Osteocyte (in vitro differentiated cells): Measurements from ENCODE around the gene BDKRB1. TPM values are rescaled to one million over a fixed set of nuclear protein-coding genes. Genes with fewer than 3 reads are reported as not detected.

Source experiments
- DNase-seq: peaks from one replicate; pipeline ENCODE4 v3.0.0; 2021; ENCODE audit warnings: mixed read lengths; ENCODE audit not compliant: unreplicated experiment; ENCODE audit errors: extremely low spot score
- H3K27ac Mint-ChIP-seq: one replicate; pipeline ENCODE4 v1.8.0; 2021; ENCODE audit warnings: mild to moderate bottlenecking, mixed read lengths; ENCODE audit not compliant: unreplicated experiment
- H3K27me3 Mint-ChIP-seq: one replicate; pipeline ENCODE4 v1.8.0; 2021; ENCODE audit warnings: mixed read lengths; ENCODE audit not compliant: unreplicated experiment
- H3K36me3 Mint-ChIP-seq: one replicate; pipeline ENCODE4 v1.8.0; 2021; ENCODE audit warnings: mixed read lengths; ENCODE audit not compliant: unreplicated experiment
- H3K4me1 Mint-ChIP-seq: one replicate; pipeline ENCODE4 v1.8.0; 2021; ENCODE audit warnings: mixed read lengths; ENCODE audit not compliant: unreplicated experiment
- H3K4me3 Mint-ChIP-seq: one replicate; pipeline ENCODE4 v1.8.0; 2021; ENCODE audit warnings: mild to moderate bottlenecking, moderate library complexity, mixed read lengths; ENCODE audit not compliant: unreplicated experiment
- H3K9me3 Mint-ChIP-seq: one replicate; pipeline ENCODE4 v1.8.0; 2021; ENCODE audit warnings: mixed read lengths; ENCODE audit not compliant: unreplicated experiment
- total RNA-seq: library from RNA; stranded (reverse); gene quantifications from 2 replicates; pipeline ENCODE4 v1.2.1, GENCODE V29; 2021
- TF ChIP-seq, protein P1 (sequence below): fragments of 200-600 bp; sonication (generic); IDR thresholded peaks from 2 replicates; pipeline ENCODE4 v1.5.0; 2021; ENCODE audit warnings: antibody characterized with exemption, mild to moderate bottlenecking, moderate library complexity

Gene BDKRB1
- total RNA-seq, 1 donor from 2014 or later = not detected

DNA sequence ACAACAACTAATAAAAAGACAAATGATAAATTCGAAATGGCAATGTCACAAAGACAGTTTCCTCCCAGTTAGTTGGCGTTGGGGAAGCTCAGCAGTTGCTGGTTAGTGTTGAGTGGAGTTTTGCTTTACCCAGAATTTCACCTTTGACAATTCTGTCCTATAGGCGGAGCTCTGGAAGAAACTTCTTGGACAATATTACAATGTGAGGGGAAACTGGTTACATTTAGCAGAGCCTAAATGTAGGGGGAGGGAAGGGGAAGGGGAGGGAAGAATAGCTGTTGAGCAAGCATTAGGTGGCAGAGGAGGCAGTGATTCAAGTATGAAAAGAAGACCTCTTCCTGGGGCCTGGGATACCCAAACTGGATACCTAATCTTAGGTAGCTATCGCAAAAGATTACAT, 51.4 kb downstream of the BDKRB1 start:
- Mint-ChIP-seq H3K27ac (no peak overlapping the region), H3K4me1 (peaks cover 1% of the 10 kb centered on the region)

DNA sequence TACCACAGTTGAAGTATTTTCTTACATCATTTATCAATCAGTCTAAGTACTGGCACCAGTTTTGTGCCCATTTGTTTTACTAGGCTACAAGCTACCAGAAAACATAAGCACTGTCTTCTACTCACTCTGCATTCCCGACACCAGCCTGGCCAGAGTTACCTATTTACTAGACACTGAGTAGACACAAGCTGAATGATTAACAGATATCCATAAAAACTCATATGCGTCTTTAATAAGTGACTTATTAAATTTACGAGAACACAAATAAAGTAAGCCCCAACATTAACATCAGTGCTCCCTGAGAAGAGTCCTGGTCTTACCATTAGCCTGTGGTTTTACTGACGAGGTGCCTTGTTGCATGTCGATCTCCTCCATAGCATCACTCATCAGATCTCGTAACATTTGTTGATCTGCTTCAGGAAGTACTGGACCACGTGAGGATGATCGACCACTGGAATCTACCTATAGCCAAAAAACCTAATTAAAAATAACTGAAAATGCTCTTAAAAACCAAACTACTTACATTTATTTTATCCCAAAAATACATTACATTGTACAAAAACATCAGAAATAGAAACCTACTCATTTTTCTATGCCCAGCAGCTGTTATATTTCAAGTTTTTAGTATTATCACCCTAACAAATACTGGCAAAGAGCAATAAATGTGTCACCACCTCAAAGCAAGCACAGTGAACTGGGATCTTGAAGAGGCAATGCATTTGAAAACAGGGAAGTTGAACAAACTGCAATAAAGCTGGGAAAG, 53.3 kb downstream of the BDKRB1 start:
- Mint-ChIP-seq H3K4me3 (no peak overlapping the region), H3K27ac (no peak overlapping the region)
- TF ChIP-seq, protein P1, sequence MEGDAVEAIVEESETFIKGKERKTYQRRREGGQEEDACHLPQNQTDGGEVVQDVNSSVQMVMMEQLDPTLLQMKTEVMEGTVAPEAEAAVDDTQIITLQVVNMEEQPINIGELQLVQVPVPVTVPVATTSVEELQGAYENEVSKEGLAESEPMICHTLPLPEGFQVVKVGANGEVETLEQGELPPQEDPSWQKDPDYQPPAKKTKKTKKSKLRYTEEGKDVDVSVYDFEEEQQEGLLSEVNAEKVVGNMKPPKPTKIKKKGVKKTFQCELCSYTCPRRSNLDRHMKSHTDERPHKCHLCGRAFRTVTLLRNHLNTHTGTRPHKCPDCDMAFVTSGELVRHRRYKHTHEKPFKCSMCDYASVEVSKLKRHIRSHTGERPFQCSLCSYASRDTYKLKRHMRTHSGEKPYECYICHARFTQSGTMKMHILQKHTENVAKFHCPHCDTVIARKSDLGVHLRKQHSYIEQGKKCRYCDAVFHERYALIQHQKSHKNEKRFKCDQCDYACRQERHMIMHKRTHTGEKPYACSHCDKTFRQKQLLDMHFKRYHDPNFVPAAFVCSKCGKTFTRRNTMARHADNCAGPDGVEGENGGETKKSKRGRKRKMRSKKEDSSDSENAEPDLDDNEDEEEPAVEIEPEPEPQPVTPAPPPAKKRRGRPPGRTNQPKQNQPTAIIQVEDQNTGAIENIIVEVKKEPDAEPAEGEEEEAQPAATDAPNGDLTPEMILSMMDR = no peak

More for the DNA sequence above, 51.4 kb downstream of the BDKRB1 start:
- H3K9me3 Mint-ChIP-seq = no peaks in the 10 kb centered on the region
- no peaks in the 10 kb centered on the region for H3K27me3 Mint-ChIP-seq
- H3K4me3 Mint-ChIP-seq = no peak overlapping the region
- TF ChIP-seq, protein P1 = no peak
- no peak for DNase-seq
- H3K36me3 Mint-ChIP-seq = peaks cover 50% of the 10 kb centered on the region

DNA sequence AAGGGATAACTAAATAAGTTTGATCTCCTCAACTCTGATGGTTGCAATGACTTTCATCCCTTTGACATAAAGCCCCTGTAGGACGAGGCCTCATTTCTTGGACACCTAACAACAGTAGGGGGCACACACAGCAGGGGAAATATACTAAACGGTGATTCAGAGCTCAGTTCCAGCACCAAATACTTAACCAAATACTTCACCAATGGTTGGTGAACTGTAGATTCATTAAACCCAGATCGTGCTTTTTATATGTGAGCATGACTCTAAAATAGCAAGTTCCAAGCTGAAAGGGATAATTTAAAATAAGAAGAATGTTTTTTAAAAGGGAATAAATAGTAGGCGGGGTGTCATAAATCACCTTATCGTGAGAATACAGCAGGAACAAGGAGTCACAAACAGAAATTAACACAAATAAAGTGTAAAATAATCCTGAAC, 53.9 kb downstream of the BDKRB1 start:
- H3K4me3 Mint-ChIP-seq = no peak overlapping the region
- no peak overlapping the region for H3K27ac Mint-ChIP-seq
- no peak for DNase-seq
- no peaks in the 10 kb centered on the region for H3K9me3 Mint-ChIP-seq
- TF ChIP-seq, protein P1 = peak; percentile 8
- peaks cover 58% of the 10 kb centered on the region for H3K36me3 Mint-ChIP-seq
- no peaks in the 10 kb centered on the region for H3K27me3 Mint-ChIP-seq
- H3K4me1 Mint-ChIP-seq = no peaks in the 10 kb centered on the region

More for the DNA sequence above, 53.3 kb downstream of the BDKRB1 start:
- no peaks in the 10 kb centered on the region for H3K27me3 Mint-ChIP-seq
- DNase-seq = no peak
- H3K4me1 Mint-ChIP-seq = no peaks in the 10 kb centered on the region
- no peaks in the 10 kb centered on the region for H3K9me3 Mint-ChIP-seq
- H3K36me3 Mint-ChIP-seq = peaks cover 60% of the 10 kb centered on the region

DNA sequence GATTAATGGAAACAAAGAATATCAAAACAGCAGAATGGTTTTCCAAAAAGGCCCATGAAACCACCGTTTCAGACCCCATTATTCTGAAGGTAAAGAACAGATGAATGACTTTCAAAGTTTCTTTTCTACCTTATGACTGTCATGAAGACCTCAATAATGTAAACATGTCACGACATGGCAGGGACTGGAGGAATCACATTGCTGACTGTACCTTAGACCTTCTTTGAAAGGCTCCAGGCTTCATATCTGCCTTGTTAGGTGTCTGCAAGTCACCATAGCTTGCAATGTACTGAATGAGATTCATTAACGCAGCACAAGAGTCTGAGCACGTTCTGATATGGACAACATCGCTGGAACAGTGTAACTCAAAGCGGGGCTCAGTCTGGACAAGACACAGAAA, 54.9 kb downstream of the BDKRB1 start:
- H3K27me3 Mint-ChIP-seq = no peaks in the 10 kb centered on the region
- H3K9me3 Mint-ChIP-seq = no peaks in the 10 kb centered on the region
- TF ChIP-seq, protein P1 = no peak
- no peaks in the 10 kb centered on the region for H3K4me1 Mint-ChIP-seq
- peaks cover 62% of the 10 kb centered on the region for H3K36me3 Mint-ChIP-seq
- DNase-seq = no peak
- no peak overlapping the region for H3K4me3 Mint-ChIP-seq
- no peak overlapping the region for H3K27ac Mint-ChIP-seq

Other genes with a start within 250 kb of the BDKRB1 start
- 84.8 and 86.9 TPM in 2 replicates for gene C14orf132, start 216.8 kb upstream of the BDKRB1 start, total RNA-seq
- 0.31 and 0.40 TPM in 2 replicates for gene BDKRB2, start 51.4 kb upstream of the BDKRB1 start, total RNA-seq
- 26.9 and 27.8 TPM in 2 replicates for gene ATG2B, start 107.1 kb downstream of the BDKRB1 start, total RNA-seq
- gene GSKIP, start 107.3 kb downstream of the BDKRB1 start, total RNA-seq = 15.6 and 18.2 TPM in 2 replicates
- gene AK7, start 135.9 kb downstream of the BDKRB1 start, total RNA-seq = not detected in 2 replicates
- 143 and 144 TPM in 2 replicates for gene PAPOLA, start 246.2 kb downstream of the BDKRB1 start, total RNA-seq